HepG2 (cell line): ENCODE results near the gene SMIM13. TPM values are rescaled to one million over a fixed set of nuclear protein-coding genes. Genes with fewer than 3 reads are reported as not detected.

Experiments
- ATAC-seq: fragments of 200-7000 bp; cut with Tn5 transposase; 3 replicates; pipeline ENCODE4 v1.9.1; 2020; ENCODE audit warnings: mild to moderate bottlenecking, moderate library complexity
- BruUV-seq: library from RNA; stranded (reverse); fragments of 400-500 nt; replicated peaks from 2 replicates; lab custom pipeline; 2021; lab: Mats Ljungman, UMichigan
- CTCF ChIA-PET: fragments of 300-600 bp; formaldehyde crosslinking; extraction: SDS; loops from one replicate; lab custom pipeline; 2021; ENCODE audit warnings: low total read pairs, inconsistent platforms, low intra/inter-chr PET ratio; lab: Yijun Ruan, JAX
- POLR2A ChIA-PET: fragments of 350-600 bp; sonication (Branson Sonifier 250); formaldehyde crosslinking; loops from one replicate; lab custom pipeline; 2020; ENCODE audit warnings: antibody characterized with exemption, inconsistent platforms; lab: Yijun Ruan, JAX
- DNase-seq: peaks from one replicate; pipeline ENCODE4 v3.0.0-alpha.2; 2015; ENCODE audit warnings: low spot score
- FAIRE-seq: peaks from 3 replicates; lab custom pipeline; 2011; peaks lifted over from hg19 to GRCh38; lab: Jason Lieb, UNC
- H2AFZ ChIP-seq: one replicate; pipeline ENCODE4 v1.6.1; 2011; ENCODE audit warnings: low read length, inconsistent platforms
- H3K27ac ChIP-seq: fragments of 300-600 bp; 3 replicates; pipeline ENCODE4 v1.8.0; 2011; ENCODE audit warnings: mixed run types, mild to moderate bottlenecking, mixed read lengths, low read length, inconsistent platforms; ENCODE audit not compliant: insufficient read depth; ENCODE audit errors: extremely low read length
- H3K27me3 ChIP-seq, 2 experiments: fragments of 200-600 bp in 1 of 2; 2 replicates in 1 of 2; 3 replicates in 1 of 2; pipeline versions ENCODE4 v1.6.0 to v1.8.0; 2011; ENCODE audit warnings: low read length in 2 of 2, mild to moderate bottlenecking in 2 of 2, moderate library complexity in 2 of 2, inconsistent platforms in 1 of 2; ENCODE audit not compliant: insufficient read depth in 2 of 2, control insufficient read depth in 1 of 2
- H3K36me3 ChIP-seq, 2 experiments: fragments of 200-600 bp in 1 of 2; replicated peaks in 1 of 2; 2 replicates in 1 of 2; 3 replicates in 1 of 2; pipeline versions ENCODE4 v1.5.1 to v1.8.0; 2011; ENCODE audit warnings: low read length in 2 of 2, inconsistent platforms in 1 of 2; ENCODE audit not compliant: insufficient read depth in 2 of 2, control insufficient read depth in 1 of 2
- H3K4me1 ChIP-seq: 2 replicates; pipeline ENCODE4 v1.5.1; 2012; ENCODE audit warnings: low read length, inconsistent platforms; ENCODE audit not compliant: insufficient read depth
- H3K4me2 ChIP-seq: 2 replicates; pipeline ENCODE4 v1.6.0; 2011; ENCODE audit warnings: low read depth, low read length, inconsistent platforms
- H3K4me3 ChIP-seq, 3 experiments: fragments of 200-600 bp in 1 of 3; sonication (generic), shearing (Covaris generic) in 1 of 3; replicated peaks in 1 of 3; 2 replicates each; pipeline ENCODE4 v1.5.1; 2011 to 2016; ENCODE audit warnings: low read length in 3 of 3, inconsistent platforms in 2 of 3, low read depth in 2 of 3, mild to moderate bottlenecking in 2 of 3, control low read depth in 1 of 3, mixed read lengths in 1 of 3; ENCODE audit not compliant: insufficient read depth in 1 of 3
- H3K79me2 ChIP-seq: one replicate; pipeline ENCODE4 v1.6.1; 2011; ENCODE audit warnings: low read length, inconsistent platforms; ENCODE audit not compliant: insufficient read depth
- H3K9ac ChIP-seq: 2 replicates; pipeline ENCODE4 v1.6.0; 2011; ENCODE audit warnings: mild to moderate bottlenecking, low read depth, low read length, inconsistent platforms; ENCODE audit not compliant: insufficient read depth
- H3K9me3 ChIP-seq: 2 replicates; pipeline ENCODE4 v1.5.1; 2012; ENCODE audit warnings: mild to moderate bottlenecking, low read length
- H4K20me1 ChIP-seq: 2 replicates; pipeline ENCODE4 v1.6.0; 2011; ENCODE audit warnings: inconsistent platforms, mild to moderate bottlenecking, low read length, moderate library complexity; ENCODE audit not compliant: insufficient read depth
- FOXO1 ChIP-seq: sonication (generic); formaldehyde crosslinking; IDR thresholded peaks from 2 replicates; pipeline ENCODE4 v1.4.0; 2020; ENCODE audit warnings: missing genetic modification reagents
- JUN ChIP-seq: sonication (generic); formaldehyde crosslinking; IDR thresholded peaks from 2 replicates; pipeline ENCODE4 v1.4.0; 2020; ENCODE audit warnings: mild to moderate bottlenecking, missing genetic modification reagents
- KLF12 ChIP-seq: sonication (generic); formaldehyde crosslinking; IDR thresholded peaks from 2 replicates; pipeline ENCODE4 v1.4.0; 2020; ENCODE audit warnings: missing genetic modification reagents, borderline replicate concordance
- NFE2L1 ChIP-seq: sonication (generic); formaldehyde crosslinking; IDR thresholded peaks from 2 replicates; pipeline ENCODE4 v1.4.0; 2020; ENCODE audit warnings: missing genetic modification reagents, mild to moderate bottlenecking, borderline replicate concordance
- PBX2 ChIP-seq: IDR thresholded peaks from 2 replicates; pipeline ENCODE4 v1.6.1; 2016; ENCODE audit warnings: control low read depth
- PHB2 ChIP-seq: fragments of 450-650 bp; IDR thresholded peaks from 2 replicates; pipeline ENCODE4 v1.6.1; 2018; ENCODE audit not compliant: partially characterized antibody
- POLR2A ChIP-seq, 2 experiments: IDR thresholded peaks; 2 replicates each; pipeline ENCODE4 v1.6.1; 2011; ENCODE audit warnings: low read depth in 2 of 2, low read length in 2 of 2, mild to moderate bottlenecking in 1 of 2, moderate library complexity in 1 of 2; ENCODE audit not compliant: insufficient read depth in 1 of 2
- ZBTB2 ChIP-seq: sonication (generic); formaldehyde crosslinking; IDR thresholded peaks from 2 replicates; pipeline ENCODE4 v1.8.0; 2022; ENCODE audit warnings: low read depth, missing genetic modification reagents
- ZNF136 ChIP-seq: sonication (generic); formaldehyde crosslinking; IDR thresholded peaks from 2 replicates; pipeline ENCODE4 v1.8.1; 2022; ENCODE audit warnings: low read depth, mild to moderate bottlenecking, moderate library complexity, missing genetic modification reagents
- ZNF572 ChIP-seq: sonication (generic); formaldehyde crosslinking; IDR thresholded peaks from 2 replicates; pipeline ENCODE4 v1.5.1; 2020; ENCODE audit warnings: mild to moderate bottlenecking, missing genetic modification reagents
- ZNF839 ChIP-seq: sonication (generic); formaldehyde crosslinking; IDR thresholded peaks from 2 replicates; pipeline ENCODE4 v1.4.0; 2020; ENCODE audit warnings: missing genetic modification reagents, mild to moderate bottlenecking, borderline replicate concordance
- WGBS: methylation state at CpG from one replicate; pipeline ENCODE4 v1.1.6; 2017; ENCODE audit warnings: low lambda C conversion rate; 5-methylcytosine and 5-hydroxymethylcytosine counted together
- in situ Hi-C: cut with HindIII; loops from 2 replicates; pipeline ENCODE4 v1.10.0; 2017; ENCODE audit warnings: low pct_unique_long_range_greater_than_20kb; ENCODE audit not compliant: extremely low pct_ligation_motif_present
- intact Hi-C: fragments of 100-400 bp; cut with micrococcal nuclease; formaldehyde crosslinking; loops from one replicate; pipeline ENCODE4 v1.10.0; 2022; ENCODE audit not compliant: unreplicated experiment
- polyA plus RNA-seq, 8 experiments: library from polyadenylated mRNA; depleted of rRNA in 3 of 8; stranded (reverse) in 7 of 8; unstranded in 1 of 8; fragments of >200 nt; fragmentation: Illumina TruSeq in 4 of 8; extraction: Trizol in 4 of 8; gene quantifications; 2 replicates each; pipeline versions ENCODE4 v1.2.1 to v1.2.3, GENCODE V29; 2011 to 2016; ENCODE audit warnings: low read depth in 4 of 8, missing spikeins in 1 of 8, mixed read lengths in 1 of 8; ENCODE audit not compliant: insufficient read depth in 1 of 8
- total RNA-seq, 5 experiments: library from RNA; depleted of rRNA; stranded (reverse); fragments of >200 nt; fragmentation: Illumina TruSeq; extraction: Trizol; gene quantifications; 2 replicates each; pipeline ENCODE4 v1.2.3, GENCODE V29; 2016; ENCODE audit warnings: low read depth in 1 of 5

SMIM13 gene
- total and polyA plus RNA-seq, 2 of the 13 experiments (the other 11 are each of a cell fraction or from before 2014, with no cell fraction given): 2.7 to 10.2 TPM

- no peak for TF ChIP-seq POLR2A (IDR thresholded peaks at IDR 0.05; ENCODE audit: insufficient read depth in 1 of 2, low read depth in 2 of 2, low read length in 2 of 2)
- TF ChIP-seq NFE2L1 (CRISPR knock-in tag): no peak
- no peak for TF ChIP-seq FOXO1
- no peak for TF ChIP-seq PBX2 (CRISPR knock-in tag)
- no peak for TF ChIP-seq PHB2
- no peak for TF ChIP-seq ZBTB2 (CRISPR knock-in tag)
- no peak for TF ChIP-seq ZNF572
- no peak for TF ChIP-seq ZNF136
Measured at GRCh38 chr6:11126876-11127275, 33.2 kb downstream of the SMIM13 start (continued).

GRCh38 chr6:11128608-11129007 is 35.0 kb downstream of the SMIM13 start:
- ChIA-PET POLR2A (interaction anchor here (1.6 kb wide), 1 partner anchor 35 kb away, joined by 3 read pairs; the partner anchor contains the start of gene SMIM13), CTCF (no interaction called here)
- in situ Hi-C loops: no loop called here
- peaks cover 3 to 9% of the 10 kb centered on the region in 2 experiments; a peak in 3 of 5 replicates for H3K36me3 ChIP-seq
- H3K27me3 ChIP-seq: no peaks in the 10 kb centered on the region
- no peak for FAIRE-seq
- 100% methylated on average over 2 of the region's 2 CpGs for WGBS
- TF ChIP-seq ZNF839 (CRISPR knock-in tag) (no peak), KLF12 (no peak), JUN (CRISPR knock-in tag) (no peak)
- no peak overlapping the region for H3K27ac ChIP-seq
- peaks cover 8% of the 10 kb centered on the region for H3K4me1 ChIP-seq
- intact Hi-C loops: no loop called here
- H4K20me1 ChIP-seq: no peaks in the 10 kb centered on the region
- no TSS peak for BruUV-seq
- ATAC-seq: peak; percentile 52
- H3K4me2 ChIP-seq: no peak overlapping the region
- H2AFZ ChIP-seq: no peak overlapping the region
- DNase-seq: no peak
- no peak overlapping the region for H3K9ac ChIP-seq
- peaks cover 54% of the 10 kb centered on the region for H3K79me2 ChIP-seq
- H3K4me3 ChIP-seq: no peak overlapping the region
- H3K9me3 ChIP-seq: no peaks in the 10 kb centered on the region
